ENCODE results near the gene ZFP14.
"Not testable (repeated sequence)": the region's sequence is repeated elsewhere in the genome, so short reads cannot be mapped to it uniquely, and the experiment has no call there.

Gene ZFP14

GRCh38 chr19:36377541-36378178, 1.3 kb downstream of the ZFP14 start:
- H3K4me1 Mint-ChIP-seq (ENCODE audit: low read depth) = peaks cover 11% of the 10 kb centered on the region
- H3K4me3 Mint-ChIP-seq = peak overlapping the region; percentile 86
- peaks cover 16% of the 10 kb centered on the region for H3K36me3 Mint-ChIP-seq (ENCODE audit: low read depth)
- H3K27me3 Mint-ChIP-seq = no peaks in the 10 kb centered on the region
- H3K9me3 Mint-ChIP-seq = peaks cover 6% of the 10 kb centered on the region
- peak overlapping the region; percentile 80 for H3K27ac Mint-ChIP-seq

- peaks cover 44% of the 10 kb centered on the region for H3K36me3 Mint-ChIP-seq (ENCODE audit: low read depth)
- no peak overlapping the region for H3K4me3 Mint-ChIP-seq
- peaks cover 23% of the 10 kb centered on the region for H3K9me3 Mint-ChIP-seq
- peaks cover 11% of the 10 kb centered on the region for H3K4me1 Mint-ChIP-seq (ENCODE audit: low read depth)
- H3K27me3 Mint-ChIP-seq = no peaks in the 10 kb centered on the region
- no peak overlapping the region for H3K27ac Mint-ChIP-seq
Measured at GRCh38 chr19:36373638-36374156, 5.3 kb downstream of the ZFP14 start.

- Mint-ChIP-seq H3K27ac (no peak overlapping the region), H3K4me3 (no peak overlapping the region), H3K27me3 (no peaks in the 10 kb centered on the region), H3K9me3 (peaks cover 29% of the 10 kb centered on the region), H3K36me3 (ENCODE audit: low read depth) (peaks cover 62% of the 10 kb centered on the region), H3K4me1 (ENCODE audit: low read depth) (no peaks in the 10 kb centered on the region)
Measured at GRCh38 chr19:36371886-36372285, 7.1 kb downstream of the ZFP14 start.

- H3K36me3 Mint-ChIP-seq (ENCODE audit: low read depth) = peaks cover 92% of the 10 kb centered on the region
- H3K9me3 Mint-ChIP-seq = peaks cover 28% of the 10 kb centered on the region
- H3K27ac Mint-ChIP-seq = no peak overlapping the region
- no peaks in the 10 kb centered on the region for H3K4me1 Mint-ChIP-seq (ENCODE audit: low read depth)
- no peaks in the 10 kb centered on the region for H3K27me3 Mint-ChIP-seq
- H3K4me3 Mint-ChIP-seq = no peak overlapping the region
Measured at GRCh38 chr19:36363845-36364244, 15.2 kb downstream of the ZFP14 start.

GRCh38 chr19:36340786-36341372, 38.1 kb downstream of the ZFP14 start:
- H3K27ac Mint-ChIP-seq = no peak overlapping the region
- no peaks in the 10 kb centered on the region for H3K27me3 Mint-ChIP-seq
- H3K4me3 Mint-ChIP-seq = no peak overlapping the region
- peaks cover 67% of the 10 kb centered on the region for H3K9me3 Mint-ChIP-seq
- no peaks in the 10 kb centered on the region for H3K4me1 Mint-ChIP-seq (ENCODE audit: low read depth)
- peaks cover 86% of the 10 kb centered on the region for H3K36me3 Mint-ChIP-seq (ENCODE audit: low read depth)

- H3K4me3 Mint-ChIP-seq = peak overlapping the region; percentile 76
- no peaks in the 10 kb centered on the region for H3K27me3 Mint-ChIP-seq
- peaks cover 62% of the 10 kb centered on the region for H3K36me3 Mint-ChIP-seq (ENCODE audit: low read depth)
- H3K9me3 Mint-ChIP-seq = peaks cover 37% of the 10 kb centered on the region
- peaks cover 18% of the 10 kb centered on the region for H3K4me1 Mint-ChIP-seq (ENCODE audit: low read depth)
- H3K27ac Mint-ChIP-seq = no peak overlapping the region
Measured at GRCh38 chr19:36331353-36332228, 47.4 kb downstream of the ZFP14 start.

GRCh38 chr19:36330216-36330615, 48.8 kb downstream of the ZFP14 start:
- Mint-ChIP-seq H3K27ac (no peak overlapping the region), H3K36me3 (ENCODE audit: low read depth) (peaks cover 61% of the 10 kb centered on the region), H3K4me3 (no peak overlapping the region), H3K27me3 (no peaks in the 10 kb centered on the region), H3K4me1 (ENCODE audit: low read depth) (peaks cover 18% of the 10 kb centered on the region), H3K9me3 (peaks cover 40% of the 10 kb centered on the region)

- Mint-ChIP-seq H3K36me3 (ENCODE audit: low read depth) (peaks cover 67% of the 10 kb centered on the region), H3K4me1 (ENCODE audit: low read depth) (peaks cover 18% of the 10 kb centered on the region), H3K9me3 (peaks cover 46% of the 10 kb centered on the region)
- not testable (repeated sequence) for H3K27me3 Mint-ChIP-seq, H3K4me3 Mint-ChIP-seq, H3K27ac Mint-ChIP-seq
Measured at GRCh38 chr19:36329534-36329933, 49.5 kb downstream of the ZFP14 start.

- Mint-ChIP-seq H3K9me3 (peaks cover 51% of the 10 kb centered on the region), H3K36me3 (ENCODE audit: low read depth) (peaks cover 70% of the 10 kb centered on the region)
- not testable (repeated sequence) for H3K27me3 Mint-ChIP-seq; H3K4me3 Mint-ChIP-seq; H3K4me1 Mint-ChIP-seq (ENCODE audit: low read depth); H3K27ac Mint-ChIP-seq
Measured at GRCh38 chr19:36326649-36327048, 52.4 kb downstream of the ZFP14 start.

- not testable (repeated sequence) for H3K27ac Mint-ChIP-seq; H3K9me3 Mint-ChIP-seq; H3K4me3 Mint-ChIP-seq; H3K27me3 Mint-ChIP-seq; H3K4me1 Mint-ChIP-seq (ENCODE audit: low read depth)
- H3K36me3 Mint-ChIP-seq (ENCODE audit: low read depth) = peaks cover 13% of the 10 kb centered on the region
Measured at GRCh38 chr19:36315164-36315563, 63.8 kb downstream of the ZFP14 start.

GRCh38 chr19:36314053-36314452, 64.9 kb downstream of the ZFP14 start:
- H3K4me1 Mint-ChIP-seq (ENCODE audit: low read depth); H3K27me3 Mint-ChIP-seq; H3K9me3 Mint-ChIP-seq; H3K4me3 Mint-ChIP-seq; H3K27ac Mint-ChIP-seq; H3K36me3 Mint-ChIP-seq (ENCODE audit: low read depth): not testable (repeated sequence)

GRCh38 chr19:36311098-36311760, 67.8 kb downstream of the ZFP14 start:
- H3K4me3 Mint-ChIP-seq; H3K36me3 Mint-ChIP-seq (ENCODE audit: low read depth); H3K27ac Mint-ChIP-seq; H3K4me1 Mint-ChIP-seq (ENCODE audit: low read depth); H3K27me3 Mint-ChIP-seq; H3K9me3 Mint-ChIP-seq: not testable (repeated sequence)

GRCh38 chr19:36310416-36310990, 68.5 kb downstream of the ZFP14 start:
- not testable (repeated sequence) for H3K36me3 Mint-ChIP-seq (ENCODE audit: low read depth); H3K27me3 Mint-ChIP-seq; H3K9me3 Mint-ChIP-seq; H3K27ac Mint-ChIP-seq; H3K4me3 Mint-ChIP-seq; H3K4me1 Mint-ChIP-seq (ENCODE audit: low read depth)

- H3K4me1 Mint-ChIP-seq (ENCODE audit: low read depth); H3K9me3 Mint-ChIP-seq; H3K27me3 Mint-ChIP-seq; H3K27ac Mint-ChIP-seq; H3K36me3 Mint-ChIP-seq (ENCODE audit: low read depth): not testable (repeated sequence)
- H3K4me3 Mint-ChIP-seq = peak overlapping the region; percentile 23
Measured at GRCh38 chr19:36309759-36310158, 69.2 kb downstream of the ZFP14 start.
